Measurements from ENCODE around the gene SKA2.

The SKA2 gene

DNA sequence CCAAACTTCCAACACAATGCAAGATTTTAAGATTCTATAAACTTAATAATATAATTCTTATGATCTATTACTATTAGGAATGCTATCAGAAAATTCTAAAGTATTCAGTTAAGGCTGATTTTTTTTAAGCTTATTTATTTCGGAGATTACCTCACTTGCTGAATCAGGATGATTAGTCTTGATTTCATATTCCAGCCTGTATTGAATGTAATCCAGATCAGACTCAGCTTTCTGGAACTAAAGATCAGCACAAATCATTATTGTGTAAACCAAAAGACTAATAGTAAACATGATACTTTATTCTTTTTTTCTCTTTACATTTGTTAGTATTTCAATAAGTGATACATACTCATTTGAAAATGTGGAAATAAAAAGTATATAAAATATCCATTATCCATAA, 23.9 kb downstream of the SKA2 start:
- Histone ChIP-seq H3K9ac (ENCODE audit: low read depth in 1 of 2, low read length in 2 of 2) (no peak overlapping the region), H3K27me3 (ENCODE audit: control insufficient read depth in 1 of 2, insufficient read depth in 2 of 2, low read length in 2 of 2) (no peaks in the 10 kb centered on the region), H3K4me3 (ENCODE audit: low read depth in 1 of 2, low read length in 2 of 2) (no peak overlapping the region), H3K4me1 (ENCODE audit: control insufficient read depth in 1 of 2, insufficient read depth in 2 of 2, low read length in 2 of 2) (no peaks in the 10 kb centered on the region), H3K9me3 (ENCODE audit: control insufficient read depth in 1 of 2, low read length in 2 of 2) (no peaks in the 10 kb centered on the region), H3K27ac (ENCODE audit: low read depth, low read length) (no peak overlapping the region), H3K36me3 (ENCODE audit: control insufficient read depth in 1 of 2, insufficient read depth in 2 of 2, low read length in 2 of 2) (no peaks in the 10 kb centered on the region)

DNA sequence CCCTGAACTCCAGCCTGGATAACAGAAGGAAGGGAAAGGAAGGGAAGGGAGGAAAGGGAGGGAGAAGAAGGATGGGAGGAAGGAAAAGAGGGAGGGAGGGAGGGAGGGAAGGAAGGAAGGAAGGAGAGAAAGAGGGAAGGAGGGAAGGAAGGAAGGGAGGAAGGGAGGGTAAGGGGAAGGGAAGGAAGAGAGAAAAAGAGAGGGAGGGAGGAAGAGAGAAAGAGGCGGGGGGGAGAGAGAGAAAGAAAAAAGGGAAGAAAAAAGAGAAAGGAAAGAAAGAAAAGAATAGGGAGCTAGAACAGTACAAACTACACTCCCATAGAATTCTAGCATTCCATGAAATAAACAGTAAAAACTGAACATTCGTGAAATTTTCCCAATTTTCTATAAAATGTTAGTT, 25.2 kb downstream of the SKA2 start:
- Histone ChIP-seq H3K27ac (ENCODE audit: low read depth, low read length) (no peak overlapping the region), H3K36me3 (ENCODE audit: control insufficient read depth in 1 of 2, insufficient read depth in 2 of 2, low read length in 2 of 2) (no peaks in the 10 kb centered on the region), H3K27me3 (ENCODE audit: control insufficient read depth in 1 of 2, insufficient read depth in 2 of 2, low read length in 2 of 2) (no peaks in the 10 kb centered on the region), H3K9me3 (ENCODE audit: control insufficient read depth in 1 of 2, low read length in 2 of 2) (no peaks in the 10 kb centered on the region), H3K9ac (ENCODE audit: low read depth in 1 of 2, low read length in 2 of 2) (no peak overlapping the region), H3K4me1 (ENCODE audit: control insufficient read depth in 1 of 2, insufficient read depth in 2 of 2, low read length in 2 of 2) (no peaks in the 10 kb centered on the region), H3K4me3 (ENCODE audit: low read depth in 1 of 2, low read length in 2 of 2) (no peak overlapping the region)

DNA sequence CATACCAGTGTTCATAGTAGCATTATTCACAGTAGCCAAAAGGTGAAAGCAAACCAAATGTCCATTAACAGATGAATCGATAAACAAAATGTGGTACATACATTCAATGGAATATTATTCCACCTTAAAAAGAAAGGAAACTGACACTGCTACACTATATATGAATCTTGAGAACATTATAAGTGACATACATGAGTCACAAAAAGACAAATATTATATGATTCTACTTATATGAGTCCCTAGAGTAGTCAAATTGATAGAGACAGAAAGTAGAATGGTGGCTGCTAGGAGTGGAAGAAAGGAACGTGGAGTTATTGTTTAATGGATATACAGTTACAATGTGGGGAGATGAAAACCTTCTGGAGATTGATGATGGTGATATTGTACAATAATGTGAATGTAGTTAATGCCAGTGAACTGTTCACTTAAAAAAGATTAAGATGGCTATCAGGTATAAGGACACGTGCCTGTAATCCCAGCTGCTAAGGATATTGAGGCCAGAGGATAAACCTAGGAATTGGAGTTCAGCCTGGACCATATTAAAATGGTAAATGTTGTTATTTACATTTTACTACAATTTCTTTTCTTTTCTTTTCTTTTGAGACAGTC, 28.1 kb downstream of the SKA2 start:
- H3K9me3 ChIP-seq (ENCODE audit: control insufficient read depth in 1 of 2, low read length in 2 of 2): no peaks in the 10 kb centered on the region
- H3K27me3 ChIP-seq (ENCODE audit: control insufficient read depth in 1 of 2, insufficient read depth in 2 of 2, low read length in 2 of 2): no peaks in the 10 kb centered on the region
- H3K4me3 ChIP-seq (ENCODE audit: low read depth in 1 of 2, low read length in 2 of 2): no peak overlapping the region
- H3K36me3 ChIP-seq (ENCODE audit: control insufficient read depth in 1 of 2, insufficient read depth in 2 of 2, low read length in 2 of 2): no peaks in the 10 kb centered on the region
- no peak overlapping the region for H3K27ac ChIP-seq (ENCODE audit: low read depth, low read length)
- no peaks in the 10 kb centered on the region for H3K4me1 ChIP-seq (ENCODE audit: control insufficient read depth in 1 of 2, insufficient read depth in 2 of 2, low read length in 2 of 2)
- H3K9ac ChIP-seq (ENCODE audit: low read depth in 1 of 2, low read length in 2 of 2): no peak overlapping the region

DNA sequence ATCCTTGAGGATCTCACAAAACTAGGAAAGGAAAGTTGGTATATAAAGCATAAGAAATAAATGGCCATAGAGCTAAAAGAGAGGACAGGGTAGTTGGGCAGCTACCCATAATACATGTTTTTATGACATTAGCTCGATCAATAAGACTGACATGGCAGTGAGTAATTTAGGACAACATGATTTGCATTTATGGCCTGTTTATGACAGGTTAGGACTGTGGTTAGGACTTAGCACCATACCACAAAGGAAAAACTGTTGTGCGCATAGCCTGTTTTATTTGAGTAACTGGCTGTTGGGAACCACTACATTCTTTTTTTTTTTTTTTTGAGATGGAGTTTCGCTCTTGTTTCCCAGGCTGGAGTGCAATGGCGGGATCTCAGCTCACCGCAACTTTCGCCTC, 30.3 kb downstream of the SKA2 start:
- H3K9me3 ChIP-seq (ENCODE audit: control insufficient read depth in 1 of 2, low read length in 2 of 2): no peaks in the 10 kb centered on the region

DNA sequence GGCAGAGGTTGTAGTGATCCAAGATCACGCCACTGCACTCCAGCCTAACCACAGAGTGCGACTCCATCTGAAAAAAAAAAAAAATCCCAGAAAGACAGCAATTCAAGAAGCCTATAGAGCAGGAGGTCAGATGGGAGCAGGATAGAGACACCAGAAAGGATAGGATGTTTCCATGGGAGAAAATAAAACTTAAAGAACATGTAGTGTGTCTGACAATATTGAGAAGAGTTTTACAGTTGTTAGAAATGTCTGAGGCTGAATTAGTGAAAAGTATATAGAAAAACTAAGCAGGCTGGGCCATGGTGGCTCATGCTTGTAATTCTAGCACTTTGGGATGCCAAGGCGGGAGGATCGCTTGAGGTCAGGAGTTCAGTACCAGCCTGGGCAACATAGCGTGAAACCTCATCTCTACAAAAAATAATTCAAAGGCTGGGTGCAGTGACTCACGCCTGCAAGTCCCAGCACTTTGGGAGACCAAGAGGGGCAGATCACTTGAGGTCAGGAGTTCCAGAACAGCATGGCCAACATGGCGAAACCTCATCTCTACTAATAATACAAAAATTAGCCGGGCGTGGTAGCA, 33.0 kb downstream of the SKA2 start:
- no peak overlapping the region for H3K27ac ChIP-seq (ENCODE audit: low read depth, low read length)
- H3K9ac ChIP-seq (ENCODE audit: low read depth in 1 of 2, low read length in 2 of 2): no peak overlapping the region
- H3K4me1 ChIP-seq (ENCODE audit: control insufficient read depth in 1 of 2, insufficient read depth in 2 of 2, low read length in 2 of 2): no peaks in the 10 kb centered on the region
- H3K27me3 ChIP-seq (ENCODE audit: control insufficient read depth in 1 of 2, insufficient read depth in 2 of 2, low read length in 2 of 2): no peaks in the 10 kb centered on the region
- no peaks in the 10 kb centered on the region for H3K9me3 ChIP-seq (ENCODE audit: control insufficient read depth in 1 of 2, low read length in 2 of 2)
- H3K36me3 ChIP-seq (ENCODE audit: control insufficient read depth in 1 of 2, insufficient read depth in 2 of 2, low read length in 2 of 2): no peaks in the 10 kb centered on the region
- no peak overlapping the region for H3K4me3 ChIP-seq (ENCODE audit: low read depth in 1 of 2, low read length in 2 of 2)

More for the DNA sequence above, 30.3 kb downstream of the SKA2 start:
- Histone ChIP-seq H3K27ac (ENCODE audit: low read depth, low read length) (no peak overlapping the region), H3K4me3 (ENCODE audit: low read depth in 1 of 2, low read length in 2 of 2) (no peak overlapping the region), H3K36me3 (ENCODE audit: control insufficient read depth in 1 of 2, insufficient read depth in 2 of 2, low read length in 2 of 2) (no peaks in the 10 kb centered on the region), H3K27me3 (ENCODE audit: control insufficient read depth in 1 of 2, insufficient read depth in 2 of 2, low read length in 2 of 2) (no peaks in the 10 kb centered on the region), H3K4me1 (ENCODE audit: control insufficient read depth in 1 of 2, insufficient read depth in 2 of 2, low read length in 2 of 2) (no peaks in the 10 kb centered on the region), H3K9ac (ENCODE audit: low read depth in 1 of 2, low read length in 2 of 2) (no peak overlapping the region)

DNA sequence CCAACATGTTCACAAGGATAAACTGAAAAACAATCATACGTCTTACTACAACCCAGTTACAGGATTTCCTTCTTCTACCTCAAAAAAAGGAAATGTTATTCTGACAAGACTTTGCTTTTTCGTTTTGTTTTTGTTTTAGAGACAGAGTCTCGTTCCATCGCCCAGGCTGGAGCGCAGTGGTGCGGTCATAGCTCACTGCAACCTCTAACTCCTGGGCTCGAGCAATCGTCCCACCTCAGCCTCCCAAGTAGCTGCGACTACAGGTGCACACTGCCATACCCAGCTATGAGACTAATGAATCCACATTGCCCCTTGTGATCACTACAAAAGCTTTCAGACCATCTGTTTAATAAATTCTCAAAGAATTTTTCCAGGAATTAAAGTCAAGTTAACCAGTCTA, 39.5 kb downstream of the SKA2 start:
- Histone ChIP-seq H3K36me3 (ENCODE audit: control insufficient read depth in 1 of 2, insufficient read depth in 2 of 2, low read length in 2 of 2) (peaks cover 0 to 7% of the 10 kb centered on the region in 2 donors), H3K27ac (ENCODE audit: low read depth, low read length) (no peak overlapping the region), H3K4me1 (ENCODE audit: control insufficient read depth in 1 of 2, insufficient read depth in 2 of 2, low read length in 2 of 2) (no peaks in the 10 kb centered on the region), H3K9ac (ENCODE audit: low read depth in 1 of 2, low read length in 2 of 2) (no peak overlapping the region), H3K9me3 (ENCODE audit: control insufficient read depth in 1 of 2, low read length in 2 of 2) (no peaks in the 10 kb centered on the region), H3K27me3 (ENCODE audit: control insufficient read depth in 1 of 2, insufficient read depth in 2 of 2, low read length in 2 of 2) (no peaks in the 10 kb centered on the region), H3K4me3 (ENCODE audit: low read depth in 1 of 2, low read length in 2 of 2) (no peak overlapping the region)

DNA sequence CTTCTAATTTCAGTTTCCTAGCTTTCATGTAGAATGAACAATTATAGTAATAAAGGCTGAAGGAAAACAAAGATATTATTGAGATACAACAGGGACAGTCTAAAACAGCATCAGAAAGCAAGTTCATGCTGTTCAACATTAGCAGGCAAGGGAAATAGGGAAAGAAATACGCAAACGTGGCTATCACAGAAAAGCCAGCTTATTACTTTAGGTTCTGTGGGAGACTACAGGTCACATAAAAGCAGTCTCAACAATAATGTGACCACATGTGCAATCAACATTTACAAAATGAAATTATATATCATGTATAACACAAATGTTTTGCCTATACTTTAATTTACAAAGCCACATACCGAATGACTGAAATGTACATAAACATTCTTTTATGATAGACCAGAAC, 43.4 kb downstream of the SKA2 start:
- no peak overlapping the region for H3K27ac ChIP-seq (ENCODE audit: low read depth, low read length)
- no peak overlapping the region for H3K9ac ChIP-seq (ENCODE audit: low read depth in 1 of 2, low read length in 2 of 2)
- H3K4me1 ChIP-seq (ENCODE audit: control insufficient read depth in 1 of 2, insufficient read depth in 2 of 2, low read length in 2 of 2): peaks cover 7% of the 10 kb centered on the region in 2 donors
- no peak overlapping the region for H3K4me3 ChIP-seq (ENCODE audit: low read depth in 1 of 2, low read length in 2 of 2)
- H3K9me3 ChIP-seq (ENCODE audit: control insufficient read depth in 1 of 2, low read length in 2 of 2): no peaks in the 10 kb centered on the region
- no peaks in the 10 kb centered on the region for H3K27me3 ChIP-seq (ENCODE audit: control insufficient read depth in 1 of 2, insufficient read depth in 2 of 2, low read length in 2 of 2)
- peaks cover 0 to 7% of the 10 kb centered on the region in 2 donors for H3K36me3 ChIP-seq (ENCODE audit: control insufficient read depth in 1 of 2, insufficient read depth in 2 of 2, low read length in 2 of 2)

DNA sequence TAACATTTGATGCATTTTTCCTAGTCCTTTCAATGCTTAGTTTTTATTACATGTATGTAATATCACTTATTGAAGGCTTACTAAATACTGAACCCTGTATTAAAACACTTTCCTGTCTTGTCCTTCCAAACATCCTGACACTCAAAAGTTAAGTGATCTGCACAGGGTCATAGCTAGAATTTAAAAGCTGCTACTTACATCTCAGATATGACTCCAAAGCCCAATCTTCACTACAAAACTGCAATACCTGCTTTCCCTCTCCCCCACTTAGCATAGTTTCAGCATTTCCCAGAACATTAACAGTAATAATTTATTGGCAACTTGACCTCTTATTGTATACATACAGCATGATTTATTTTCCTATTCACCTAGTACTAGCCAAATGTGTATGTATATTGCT, 44.0 kb downstream of the SKA2 start:
- Histone ChIP-seq H3K27me3 (ENCODE audit: control insufficient read depth in 1 of 2, insufficient read depth in 2 of 2, low read length in 2 of 2) (no peaks in the 10 kb centered on the region), H3K4me3 (ENCODE audit: low read depth in 1 of 2, low read length in 2 of 2) (no peak overlapping the region), H3K36me3 (ENCODE audit: control insufficient read depth in 1 of 2, insufficient read depth in 2 of 2, low read length in 2 of 2) (peaks cover 0 to 7% of the 10 kb centered on the region in 2 donors), H3K4me1 (ENCODE audit: control insufficient read depth in 1 of 2, insufficient read depth in 2 of 2, low read length in 2 of 2) (peaks cover 7 to 9% of the 10 kb centered on the region in 2 donors), H3K9ac (ENCODE audit: low read depth in 1 of 2, low read length in 2 of 2) (no peak overlapping the region), H3K9me3 (ENCODE audit: control insufficient read depth in 1 of 2, low read length in 2 of 2) (no peaks in the 10 kb centered on the region), H3K27ac (ENCODE audit: low read depth, low read length) (no peak overlapping the region)

DNA sequence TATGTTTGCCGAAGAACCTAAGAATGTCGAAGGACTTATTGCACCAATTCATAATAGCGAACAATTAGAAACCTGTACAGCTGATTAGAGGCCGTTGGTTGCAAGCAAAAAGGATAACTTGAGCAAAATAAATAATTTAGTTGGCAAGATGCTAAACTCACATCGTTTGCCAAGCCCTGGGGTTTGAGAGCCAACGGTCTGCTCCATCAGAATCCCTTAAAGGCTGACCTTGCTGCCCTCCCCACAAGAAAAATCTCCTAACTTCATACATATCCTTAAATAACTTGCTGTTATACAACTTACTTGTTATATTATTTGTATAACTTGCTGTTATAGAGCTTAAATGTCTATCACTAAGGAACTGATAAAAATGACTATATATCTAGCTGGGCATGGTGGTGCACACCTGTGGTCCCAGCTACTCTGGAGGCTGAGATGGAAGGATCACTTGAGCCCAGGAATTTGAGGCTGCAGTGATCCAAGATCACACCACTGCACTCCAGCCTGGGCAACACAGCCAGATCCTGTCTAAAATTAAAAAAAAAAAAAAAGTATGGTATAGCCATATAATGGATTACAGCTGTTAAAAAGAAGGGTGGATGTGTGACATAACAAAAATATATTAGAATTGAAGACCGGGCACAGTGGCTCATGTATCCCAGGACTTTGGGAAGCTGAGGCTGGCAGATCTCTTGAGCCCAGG, 46.4 kb downstream of the SKA2 start:
- H3K9me3 ChIP-seq (ENCODE audit: control insufficient read depth in 1 of 2, low read length in 2 of 2): no peaks in the 10 kb centered on the region
- no peak overlapping the region for H3K4me3 ChIP-seq (ENCODE audit: low read depth in 1 of 2, low read length in 2 of 2)
- no peak overlapping the region for H3K27ac ChIP-seq (ENCODE audit: low read depth, low read length)
- H3K4me1 ChIP-seq (ENCODE audit: control insufficient read depth in 1 of 2, insufficient read depth in 2 of 2, low read length in 2 of 2): peaks cover 13 to 15% of the 10 kb centered on the region in 2 donors
- no peaks in the 10 kb centered on the region for H3K27me3 ChIP-seq (ENCODE audit: control insufficient read depth in 1 of 2, insufficient read depth in 2 of 2, low read length in 2 of 2)
- H3K9ac ChIP-seq (ENCODE audit: low read depth in 1 of 2, low read length in 2 of 2): no peak overlapping the region
- peaks cover 0 to 3% of the 10 kb centered on the region in 2 donors for H3K36me3 ChIP-seq (ENCODE audit: control insufficient read depth in 1 of 2, insufficient read depth in 2 of 2, low read length in 2 of 2)

DNA sequence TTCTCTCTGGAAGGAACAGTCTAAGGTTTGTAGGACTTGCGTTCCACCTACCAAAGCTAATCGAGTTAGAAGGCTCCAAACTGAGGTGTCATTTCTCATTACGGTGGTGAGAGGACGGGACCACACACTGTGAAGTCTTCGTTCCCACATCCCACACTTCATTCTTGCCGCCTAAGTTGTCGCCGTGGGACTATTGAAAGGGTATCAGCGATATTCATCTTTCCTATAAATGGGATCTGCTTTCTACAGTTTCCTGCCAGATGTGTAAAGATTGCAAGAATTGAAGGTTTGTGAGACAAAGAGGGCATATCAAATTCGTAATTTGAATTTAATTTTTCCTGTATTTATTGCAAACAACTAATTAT, 47.7 kb downstream of the SKA2 start:
- Histone ChIP-seq H3K27ac (ENCODE audit: low read depth, low read length) (peak overlapping the region; percentile 75), H3K4me1 (ENCODE audit: control insufficient read depth in 1 of 2, insufficient read depth in 2 of 2, low read length in 2 of 2) (peaks cover 13 to 15% of the 10 kb centered on the region in 2 donors), H3K9ac (ENCODE audit: low read depth in 1 of 2, low read length in 2 of 2) (peak overlapping the region; percentile 48 to 73), H3K27me3 (ENCODE audit: control insufficient read depth in 1 of 2, insufficient read depth in 2 of 2, low read length in 2 of 2) (no peaks in the 10 kb centered on the region), H3K36me3 (ENCODE audit: control insufficient read depth in 1 of 2, insufficient read depth in 2 of 2, low read length in 2 of 2) (peaks cover 0 to 3% of the 10 kb centered on the region in 2 donors), H3K9me3 (ENCODE audit: control insufficient read depth in 1 of 2, low read length in 2 of 2) (no peaks in the 10 kb centered on the region), H3K4me3 (ENCODE audit: low read depth in 1 of 2, low read length in 2 of 2) (peak overlapping the region; percentile 76 to 90)
